IMR-90 (cell line): ENCODE results near the gene FOLR2.

Experiments
- RAD21 ChIP-seq: IDR thresholded peaks from 2 replicates; pipeline ENCODE4 v1.6.1; 2012; ENCODE audit warnings: low read length, improper control_type of control experiment
- TF ChIP-seq, protein P1 (sequence below): conservative IDR thresholded peaks from 2 replicates; pipeline ENCODE4 v1.5.1; 2012; ENCODE audit warnings: mild to moderate bottlenecking, low read depth, low read length, improper control_type of control experiment

DNA sequence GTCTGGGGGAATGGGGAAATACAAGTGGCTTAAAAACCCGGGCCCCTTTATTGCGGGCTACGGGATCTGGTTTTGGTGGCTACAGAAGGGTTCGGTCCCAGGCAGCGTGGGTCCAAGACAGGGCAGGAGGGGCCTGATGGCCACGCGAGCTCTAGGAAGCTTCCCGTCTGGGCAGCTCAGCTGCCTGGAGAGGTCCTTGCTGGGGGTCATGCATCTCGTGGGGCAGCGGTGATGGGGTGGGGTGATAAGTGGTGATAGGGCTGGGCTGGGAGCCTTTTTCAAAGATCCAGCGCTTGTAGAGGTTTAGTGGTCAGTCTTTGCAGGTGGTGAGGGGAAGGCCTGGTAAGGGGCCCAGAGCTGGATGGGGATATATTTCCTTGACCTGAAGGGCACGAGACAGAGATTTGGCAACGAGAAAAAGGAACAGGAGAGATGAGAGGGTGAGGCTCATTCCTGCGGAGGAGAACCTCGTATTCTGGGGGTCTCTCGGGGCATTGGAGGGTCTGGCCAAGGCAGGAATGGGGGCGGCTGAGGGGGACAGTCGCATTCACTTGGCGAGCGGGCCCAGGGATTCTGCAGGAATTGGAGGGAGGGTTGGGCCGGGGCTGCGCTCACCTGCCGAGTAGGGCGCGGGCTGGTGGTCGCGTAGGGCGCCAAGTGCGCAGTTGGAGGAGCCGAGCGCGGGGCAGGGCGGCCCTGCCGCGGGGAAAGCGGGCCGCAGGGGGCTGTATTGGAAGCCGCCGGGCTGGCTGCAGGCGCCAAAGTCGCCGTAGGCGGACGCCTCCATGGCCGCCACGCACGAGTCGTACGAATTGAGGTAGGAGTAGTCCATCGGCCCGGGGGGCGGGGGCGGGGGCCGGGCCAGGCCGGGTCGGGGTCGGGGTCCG, 26.8 kb downstream of the FOLR2 start:
- TF ChIP-seq, protein P1, sequence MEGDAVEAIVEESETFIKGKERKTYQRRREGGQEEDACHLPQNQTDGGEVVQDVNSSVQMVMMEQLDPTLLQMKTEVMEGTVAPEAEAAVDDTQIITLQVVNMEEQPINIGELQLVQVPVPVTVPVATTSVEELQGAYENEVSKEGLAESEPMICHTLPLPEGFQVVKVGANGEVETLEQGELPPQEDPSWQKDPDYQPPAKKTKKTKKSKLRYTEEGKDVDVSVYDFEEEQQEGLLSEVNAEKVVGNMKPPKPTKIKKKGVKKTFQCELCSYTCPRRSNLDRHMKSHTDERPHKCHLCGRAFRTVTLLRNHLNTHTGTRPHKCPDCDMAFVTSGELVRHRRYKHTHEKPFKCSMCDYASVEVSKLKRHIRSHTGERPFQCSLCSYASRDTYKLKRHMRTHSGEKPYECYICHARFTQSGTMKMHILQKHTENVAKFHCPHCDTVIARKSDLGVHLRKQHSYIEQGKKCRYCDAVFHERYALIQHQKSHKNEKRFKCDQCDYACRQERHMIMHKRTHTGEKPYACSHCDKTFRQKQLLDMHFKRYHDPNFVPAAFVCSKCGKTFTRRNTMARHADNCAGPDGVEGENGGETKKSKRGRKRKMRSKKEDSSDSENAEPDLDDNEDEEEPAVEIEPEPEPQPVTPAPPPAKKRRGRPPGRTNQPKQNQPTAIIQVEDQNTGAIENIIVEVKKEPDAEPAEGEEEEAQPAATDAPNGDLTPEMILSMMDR, result no peak
- no peak for TF ChIP-seq RAD21
